ENCODE data around the gene CUX1. TPM values are rescaled to one million over a fixed set of nuclear protein-coding genes. Genes with fewer than 3 reads are reported as not detected.

CUX1 gene, protein sequence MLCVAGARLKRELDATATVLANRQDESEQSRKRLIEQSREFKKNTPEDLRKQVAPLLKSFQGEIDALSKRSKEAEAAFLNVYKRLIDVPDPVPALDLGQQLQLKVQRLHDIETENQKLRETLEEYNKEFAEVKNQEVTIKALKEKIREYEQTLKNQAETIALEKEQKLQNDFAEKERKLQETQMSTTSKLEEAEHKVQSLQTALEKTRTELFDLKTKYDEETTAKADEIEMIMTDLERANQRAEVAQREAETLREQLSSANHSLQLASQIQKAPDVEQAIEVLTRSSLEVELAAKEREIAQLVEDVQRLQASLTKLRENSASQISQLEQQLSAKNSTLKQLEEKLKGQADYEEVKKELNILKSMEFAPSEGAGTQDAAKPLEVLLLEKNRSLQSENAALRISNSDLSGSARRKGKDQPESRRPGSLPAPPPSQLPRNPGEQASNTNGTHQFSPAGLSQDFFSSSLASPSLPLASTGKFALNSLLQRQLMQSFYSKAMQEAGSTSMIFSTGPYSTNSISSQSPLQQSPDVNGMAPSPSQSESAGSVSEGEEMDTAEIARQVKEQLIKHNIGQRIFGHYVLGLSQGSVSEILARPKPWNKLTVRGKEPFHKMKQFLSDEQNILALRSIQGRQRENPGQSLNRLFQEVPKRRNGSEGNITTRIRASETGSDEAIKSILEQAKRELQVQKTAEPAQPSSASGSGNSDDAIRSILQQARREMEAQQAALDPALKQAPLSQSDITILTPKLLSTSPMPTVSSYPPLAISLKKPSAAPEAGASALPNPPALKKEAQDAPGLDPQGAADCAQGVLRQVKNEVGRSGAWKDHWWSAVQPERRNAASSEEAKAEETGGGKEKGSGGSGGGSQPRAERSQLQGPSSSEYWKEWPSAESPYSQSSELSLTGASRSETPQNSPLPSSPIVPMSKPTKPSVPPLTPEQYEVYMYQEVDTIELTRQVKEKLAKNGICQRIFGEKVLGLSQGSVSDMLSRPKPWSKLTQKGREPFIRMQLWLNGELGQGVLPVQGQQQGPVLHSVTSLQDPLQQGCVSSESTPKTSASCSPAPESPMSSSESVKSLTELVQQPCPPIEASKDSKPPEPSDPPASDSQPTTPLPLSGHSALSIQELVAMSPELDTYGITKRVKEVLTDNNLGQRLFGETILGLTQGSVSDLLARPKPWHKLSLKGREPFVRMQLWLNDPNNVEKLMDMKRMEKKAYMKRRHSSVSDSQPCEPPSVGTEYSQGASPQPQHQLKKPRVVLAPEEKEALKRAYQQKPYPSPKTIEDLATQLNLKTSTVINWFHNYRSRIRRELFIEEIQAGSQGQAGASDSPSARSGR (N-terminal part only)
- 45.7 and 46.2 TPM in 2 replicates for total RNA-seq

- DNase-seq (ENCODE audit: low read depth) = peak; percentile 82
- TF ChIP-seq CTCF (IDR thresholded peaks at IDR 0.05; ENCODE audit: insufficient read depth, low read depth, low read length) = no peak
Observed at GRCh38 chr7:101817471-101818286, at the start of gene CUX1. TSS of gene CUX1 (plus strand) at chr7:101817626. CDS start at chr7:101817640, 14 bp downstream.

GRCh38 chr7:101768280-101768679 is 49.1 kb upstream of the CUX1 start:
- DNase-seq (ENCODE audit: low read depth) = no peak
- H3K4me3 ChIP-seq (ENCODE audit: low read depth, low read length) = no peak overlapping the region
- no peak for TF ChIP-seq CTCF (IDR thresholded peaks at IDR 0.05; ENCODE audit: insufficient read depth, low read depth, low read length)

More at GRCh38 chr7:101817471-101818286, at the start of gene CUX1:
- peak within 1 kb of the TSS; percentile 81 for H3K4me3 ChIP-seq (ENCODE audit: low read depth, low read length)

- DNase-seq (ENCODE audit: low read depth) = no peak
- H3K4me3 ChIP-seq (ENCODE audit: low read depth, low read length) = no peak overlapping the region
- no peak for TF ChIP-seq CTCF (IDR thresholded peaks at IDR 0.05; ENCODE audit: insufficient read depth, low read depth, low read length)
Observed at GRCh38 chr7:101770466-101770865, 47.0 kb upstream of the CUX1 start.

- H3K4me3 ChIP-seq (ENCODE audit: low read depth, low read length) = no peak overlapping the region
- no peak for DNase-seq (ENCODE audit: low read depth)
- no peak for TF ChIP-seq CTCF (IDR thresholded peaks at IDR 0.05; ENCODE audit: insufficient read depth, low read depth, low read length)
Observed at GRCh38 chr7:101772508-101773211, 44.8 kb upstream of the CUX1 start.

DNA sequence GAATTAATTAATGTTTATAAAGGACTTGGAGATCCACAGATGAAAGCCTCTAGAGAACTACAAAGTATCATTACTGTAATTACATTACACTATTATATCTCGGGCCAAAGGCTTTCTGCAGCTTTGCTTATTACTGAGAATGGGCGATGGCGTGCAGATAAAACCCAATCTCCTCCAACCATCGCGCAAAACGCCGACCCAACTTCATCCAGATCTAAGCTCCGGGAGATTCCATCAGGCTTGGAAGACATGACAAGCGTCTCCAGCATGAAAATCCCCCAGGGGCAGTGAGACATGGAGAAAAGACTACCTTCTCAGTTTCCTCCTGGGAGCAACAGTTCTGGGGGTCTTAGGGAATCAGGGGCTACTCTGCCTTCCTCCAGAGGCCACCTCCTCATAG is 42.2 kb upstream of the CUX1 start:
- no peak for DNase-seq (ENCODE audit: low read depth)
- no peak overlapping the region for H3K4me3 ChIP-seq (ENCODE audit: low read depth, low read length)
- no peak for TF ChIP-seq CTCF (IDR thresholded peaks at IDR 0.05; ENCODE audit: insufficient read depth, low read depth, low read length)

Measured in fibroblast of villous mesenchyme (primary cell).